Upper lobe of left lung (tissue), 6 donors: ENCODE results near the gene SESN2. TPM values are rescaled to one million over a fixed set of nuclear protein-coding genes. Genes with fewer than 3 reads are reported as not detected.
A peak's percentile ranks its signal among the peaks of the same experiment; 100 is the strongest.

Source experiments
- ATAC-seq, 2 donors: fragments of 200-7000 bp; cut with Tn5 transposase; one replicate each; pipeline ENCODE4 v1.9.1; 2022; ENCODE audit warnings: mild to moderate bottlenecking in 2 of 2, moderate library complexity in 2 of 2; ENCODE audit not compliant: low FRiP score in 2 of 2
- DNase-seq, 2 donors: peaks; one replicate each; pipeline ENCODE4 v3.0.0-alpha.2; 2019 to 2020
- H3K27ac ChIP-seq, 4 donors: fragments of 200-600 bp; sonication (generic); one replicate each; pipeline ENCODE4 v1.5.1; 2016 to 2019
- H3K27me3 ChIP-seq, 4 donors: fragments of 200-600 bp; sonication (generic); one replicate each; pipeline ENCODE4 v1.5.1; 2017 to 2019
- H3K36me3 ChIP-seq, 4 donors: fragments of 200-600 bp; sonication (generic); one replicate each; pipeline ENCODE4 v1.5.1; 2016 to 2019
- H3K4me1 ChIP-seq, 4 donors: fragments of 200-600 bp; sonication (generic); one replicate each; pipeline ENCODE4 v1.5.1; 2018 to 2019
- H3K4me3 ChIP-seq, 4 donors: fragments of 200-600 bp; sonication (generic); one replicate each; pipeline ENCODE4 v1.5.1; 2017 to 2019; ENCODE audit warnings: mild to moderate bottlenecking in 2 of 4, moderate library complexity in 1 of 4
- H3K9me3 ChIP-seq, 4 donors: fragments of 200-600 bp; sonication (generic); one replicate each; pipeline ENCODE4 v1.5.1; 2018 to 2019
- CTCF ChIP-seq, 6 experiments: fragments of 450-650 bp in 4 of 6; fragments of 200-600 bp in 2 of 6; sonication (generic) in 2 of 6; IDR thresholded peaks; one replicate each; pipeline ENCODE4 v1.5.1; 2016 to 2019; ENCODE audit warnings: antibody characterized with exemption in 6 of 6
- EP300 ChIP-seq, 4 donors: sonication (generic); formaldehyde crosslinking; IDR thresholded peaks; one replicate each; pipeline ENCODE4 v1.5.1; 2017; ENCODE audit warnings: antibody characterized with exemption in 4 of 4, control low read depth in 2 of 4
- POLR2A ChIP-seq, 4 donors: fragments of 450-650 bp; IDR thresholded peaks; one replicate each; pipeline ENCODE4 v1.5.1; 2016 to 2017; ENCODE audit warnings: antibody characterized with exemption in 4 of 4, mild to moderate bottlenecking in 2 of 4
- POLR2AphosphoS5 ChIP-seq, 2 donors: sonication (generic); formaldehyde crosslinking; IDR thresholded peaks; one replicate each; pipeline ENCODE4 v1.5.1; 2017; ENCODE audit warnings: antibody characterized with exemption in 2 of 2
- WGBS, 2 donors: methylation state at CpG; one replicate each; pipeline ENCODE4 v1.1.5; 2017 to 2018; 5-methylcytosine and 5-hydroxymethylcytosine counted together
- total RNA-seq, 6 donors: library from RNA; depleted of rRNA in 4 of 6; stranded (reverse); fragments of >200 nt in 4 of 6; gene quantifications; one replicate each; pipeline versions ENCODE4 v1.1.0 to v1.2.1, GENCODE V29; 2016 to 2021
- donor health status: DM: no; HTN: no; CAD: no; lungs with moderate emphysema.
- donor health status: DM: no; HTN: yes; CAD: no; lungs with severe emphysema.

Gene SESN2
- total RNA-seq, 6 donors from 2014 or later: 9.6 to 18.1 (median 14.5) TPM

DNA sequence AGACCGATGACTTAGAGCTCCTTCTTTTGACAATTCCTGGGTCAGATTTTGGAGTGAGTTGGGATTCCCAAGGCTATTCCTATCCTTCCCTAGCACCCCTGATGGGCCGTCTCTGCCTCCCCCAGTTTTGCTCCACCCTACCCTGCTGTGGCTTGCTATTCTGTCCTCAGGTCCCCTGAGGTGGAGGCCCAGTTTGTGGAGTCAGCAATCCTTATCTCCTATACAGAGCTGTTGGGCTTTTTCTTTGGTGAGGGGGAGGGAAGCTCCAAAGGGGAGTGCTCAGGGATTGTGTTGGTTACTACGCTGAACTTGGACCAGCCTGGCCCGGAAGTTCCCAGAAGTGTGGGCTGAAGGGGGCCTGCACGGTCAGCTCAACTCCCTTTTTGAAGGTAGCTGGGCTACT is 7.6 kb downstream of the SESN2 start:
- ATAC-seq: no peak
- no peak overlapping the region for H3K27ac ChIP-seq
- whole genome bisulfite sequencing, 2 donors: 68 to 86% methylated on average over 5 of the region's 5 CpGs
- DNase-seq: no peak
- no peak overlapping the region for H3K4me3 ChIP-seq
- H3K36me3 ChIP-seq: peaks cover 0 to 20% (median 3%) of the 10 kb centered on the region in 4 donors
- no peaks in the 10 kb centered on the region for H3K27me3 ChIP-seq
- TF ChIP-seq EP300 (IDR thresholded peaks at IDR 0.05): no peak
- TF ChIP-seq POLR2AphosphoS5 (IDR thresholded peaks at IDR 0.05): no peak
- TF ChIP-seq POLR2A (IDR thresholded peaks at IDR 0.05): no peak
- TF ChIP-seq CTCF (IDR thresholded peaks at IDR 0.05): no peak
- no peaks in the 10 kb centered on the region for H3K9me3 ChIP-seq
- H3K4me1 ChIP-seq: peaks cover 0 to 14% (median 7%) of the 10 kb centered on the region in 4 donors

- peaks cover 0 to 13% (median 5%) of the 10 kb centered on the region in 4 donors for H3K4me1 ChIP-seq
- no peaks in the 10 kb centered on the region for H3K9me3 ChIP-seq
- no peak for ATAC-seq
- no peak for TF ChIP-seq POLR2AphosphoS5 (IDR thresholded peaks at IDR 0.05)
- TF ChIP-seq POLR2A (IDR thresholded peaks at IDR 0.05): no peak
- no peak for TF ChIP-seq EP300 (IDR thresholded peaks at IDR 0.05)
- no peaks in the 10 kb centered on the region for H3K27me3 ChIP-seq
- no peak overlapping the region for H3K27ac ChIP-seq
- no peak for DNase-seq
- H3K36me3 ChIP-seq: peaks cover 0 to 27% (median 10%) of the 10 kb centered on the region in 4 donors
- 90 to 96% methylated on average over 2 of the region's 2 CpGs for WGBS, 2 donors
- H3K4me3 ChIP-seq: no peak overlapping the region
These were observed 8.3 kb downstream of the SESN2 start for GRCh38 chr1:28267633-28268032.

- Histone ChIP-seq H3K4me3 (no peak overlapping the region), H3K9me3 (no peaks in the 10 kb centered on the region), H3K4me1 (peaks cover 0 to 9% (median 3%) of the 10 kb centered on the region in 4 donors), H3K27me3 (no peaks in the 10 kb centered on the region), H3K27ac (no peak overlapping the region), H3K36me3 (peaks cover 4 to 46% (median 29%) of the 10 kb centered on the region in 4 donors)
- DNase-seq: no peak
- no peak for ATAC-seq
- TF ChIP-seq POLR2A (IDR thresholded peaks at IDR 0.05) (no peak), POLR2AphosphoS5 (IDR thresholded peaks at IDR 0.05) (no peak), CTCF (IDR thresholded peaks at IDR 0.05) (no peak), EP300 (IDR thresholded peaks at IDR 0.05) (no peak)
- WGBS, 2 donors: 71 to 73% methylated on average over 2 of the region's 2 CpGs
These were observed 10.2 kb downstream of the SESN2 start for GRCh38 chr1:28269529-28269928.

GRCh38 chr1:28272215-28272852 is 13.0 kb downstream of the SESN2 start:
- peak in 1 of 2 donors; percentile 50 for ATAC-seq
- Histone ChIP-seq H3K4me1 (no peaks in the 10 kb centered on the region), H3K36me3 (peaks cover 7 to 74% (median 48%) of the 10 kb centered on the region in 4 donors), H3K27me3 (no peaks in the 10 kb centered on the region), H3K27ac (no peak overlapping the region), H3K4me3 (no peak overlapping the region), H3K9me3 (no peaks in the 10 kb centered on the region)
- peak in 1 of 2 donors; percentile 60 for DNase-seq
- 87 to 97% methylated on average over 14 to 19 of the region's 20 CpGs for WGBS, 2 donors
- TF ChIP-seq POLR2AphosphoS5 (IDR thresholded peaks at IDR 0.05): no peak
- no peak for TF ChIP-seq CTCF (IDR thresholded peaks at IDR 0.05)
- TF ChIP-seq EP300 (IDR thresholded peaks at IDR 0.05): no peak
- TF ChIP-seq POLR2A (IDR thresholded peaks at IDR 0.05): no peak

- H3K4me1 ChIP-seq: no peaks in the 10 kb centered on the region
- TF ChIP-seq CTCF (IDR thresholded peaks at IDR 0.05): no peak
- TF ChIP-seq POLR2AphosphoS5 (IDR thresholded peaks at IDR 0.05): no peak
- no peak for TF ChIP-seq POLR2A (IDR thresholded peaks at IDR 0.05)
- TF ChIP-seq EP300 (IDR thresholded peaks at IDR 0.05): no peak
- H3K27ac ChIP-seq: no peak overlapping the region
- DNase-seq (no peak), ATAC-seq (no peak)
- H3K36me3 ChIP-seq: peaks cover 12 to 84% (median 55%) of the 10 kb centered on the region in 4 donors
- H3K9me3 ChIP-seq: no peaks in the 10 kb centered on the region
- WGBS, 2 donors: 88 to 91% methylated on average over 17 of the region's 17 CpGs
- no peaks in the 10 kb centered on the region for H3K27me3 ChIP-seq
- H3K4me3 ChIP-seq: no peak overlapping the region
These were observed 14.0 kb downstream of the SESN2 start for GRCh38 chr1:28273216-28273860.
